Kasumi-1 (cell line): Measurements from ENCODE around the gene BICD2.

Source experiments
- DNase-seq, 2 experiments: peaks; one replicate each; lab custom pipeline; 2025; lab: John Stamatoyannopoulos, UW

Gene BICD2

DNA sequence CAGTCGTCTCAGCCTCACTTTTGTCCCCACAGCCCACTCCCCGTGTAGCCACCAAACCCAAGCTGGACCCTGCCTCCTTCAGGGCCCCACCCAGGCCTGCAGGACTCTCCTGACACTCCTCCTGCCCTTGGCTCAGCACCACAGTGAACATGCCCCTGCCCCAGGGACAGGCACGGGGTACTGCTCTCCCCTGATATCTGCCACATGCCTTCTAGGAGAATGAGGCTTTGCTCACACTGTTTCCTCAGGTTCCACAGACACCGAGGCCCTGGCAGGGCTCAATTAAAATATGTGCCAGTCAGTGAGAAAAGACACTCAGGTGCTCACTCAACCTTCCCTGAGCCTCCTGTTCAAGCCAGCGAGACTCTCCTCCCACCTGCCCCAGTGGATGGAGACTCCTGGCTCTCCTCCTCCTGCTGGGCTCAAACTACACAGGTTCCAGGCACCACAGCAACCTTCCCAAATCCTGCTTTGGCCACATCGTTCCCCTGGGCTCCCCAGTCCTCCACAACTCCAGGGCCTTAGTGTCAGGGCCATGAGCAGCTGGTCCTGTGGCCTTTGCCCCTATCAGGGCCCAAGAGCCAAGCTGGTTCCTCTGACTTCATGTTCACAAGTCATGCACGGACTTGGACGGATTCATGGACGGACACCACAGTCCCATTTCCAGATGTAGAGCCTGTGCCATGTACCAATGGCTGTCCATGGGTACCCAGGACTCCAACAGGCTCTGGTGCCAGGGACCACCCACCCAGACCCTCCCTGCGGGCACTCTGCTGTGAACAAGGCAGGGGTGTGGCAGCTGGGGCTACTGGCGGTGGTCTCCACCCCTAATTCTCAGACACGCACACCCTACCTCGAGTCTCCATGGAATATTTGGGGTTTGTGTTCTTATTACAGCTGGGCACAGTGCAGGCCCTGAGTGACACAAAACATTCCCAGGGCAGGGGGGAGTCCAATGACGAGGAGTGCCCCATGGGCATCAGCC is 36.6 kb downstream of the BICD2 start:
- no peak for DNase-seq

DNA sequence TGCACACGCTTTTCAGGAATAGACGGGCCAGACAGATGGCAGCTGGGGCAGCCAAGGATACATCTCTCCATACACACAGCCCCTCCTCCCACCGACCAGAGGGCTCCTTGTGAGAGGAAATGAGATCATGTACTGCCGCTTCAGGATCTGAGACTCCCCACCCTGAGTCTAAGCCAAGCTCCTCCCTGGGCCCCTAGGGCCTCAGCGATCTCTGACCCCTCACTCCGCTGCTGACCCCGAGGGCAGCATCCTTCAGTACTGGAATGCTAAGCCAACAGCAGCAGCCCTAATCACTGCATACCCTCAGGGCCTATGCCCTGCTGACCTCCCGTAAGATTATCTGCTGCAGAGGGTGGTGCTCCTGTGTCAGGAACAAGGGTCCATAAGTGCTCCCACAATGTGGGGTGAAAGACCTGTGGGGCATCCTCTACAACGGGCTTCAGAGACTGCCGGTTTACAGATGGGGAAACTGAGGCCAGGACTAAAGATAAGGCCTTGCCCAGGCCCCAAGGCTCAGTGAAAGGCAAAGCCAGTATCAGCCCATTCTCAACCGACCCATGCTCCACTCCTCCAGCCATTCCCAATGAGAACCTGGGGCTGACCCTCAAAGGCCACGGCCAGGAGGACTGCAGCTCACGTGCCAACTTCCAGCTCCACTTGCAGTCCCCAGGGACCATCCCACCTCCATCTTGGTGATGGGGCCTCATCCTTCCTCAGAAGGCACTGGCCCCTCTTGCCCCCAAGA is 37.5 kb downstream of the BICD2 start:
- no peak for DNase-seq

DNA sequence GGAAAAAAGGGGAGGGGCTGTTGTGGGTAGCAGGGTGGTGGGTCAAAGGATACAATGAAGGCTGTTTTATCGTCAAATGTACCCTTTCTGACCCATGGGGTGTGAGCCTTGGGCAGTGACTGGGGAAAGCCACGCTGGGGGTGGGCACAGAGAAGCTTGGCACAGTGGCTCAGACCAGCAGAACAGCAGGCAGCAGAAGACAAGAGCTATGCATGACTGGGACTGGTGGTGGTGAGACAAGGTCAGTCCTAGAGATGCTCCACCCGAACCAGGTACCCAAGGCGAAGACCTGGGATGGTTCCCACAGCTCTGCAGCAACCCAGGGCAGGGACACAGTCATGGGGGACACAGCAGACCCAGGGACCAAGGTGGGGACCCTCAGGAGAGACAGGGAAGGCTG is 38.3 kb downstream of the BICD2 start:
- no peak for DNase-seq

DNA sequence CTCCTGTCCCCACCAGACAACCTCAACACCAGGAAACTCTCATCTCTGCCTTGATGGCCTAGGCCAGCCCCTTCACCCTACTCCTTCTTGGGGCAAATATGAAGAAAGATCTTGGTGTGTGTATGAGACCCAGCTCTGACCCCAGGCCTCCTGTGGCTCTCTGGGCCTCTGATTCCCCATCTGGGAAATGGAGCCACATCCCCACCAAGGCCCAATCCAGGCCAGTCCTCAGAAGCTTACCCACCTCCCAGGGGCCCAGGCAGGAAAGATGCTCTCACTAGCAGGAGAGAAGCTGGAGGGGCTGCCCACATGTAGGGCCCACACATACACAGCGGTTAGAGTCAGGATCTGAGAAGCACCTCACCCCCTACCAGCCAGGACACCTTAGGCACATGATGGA is 38.9 kb downstream of the BICD2 start:
- no peak for DNase-seq

DNA sequence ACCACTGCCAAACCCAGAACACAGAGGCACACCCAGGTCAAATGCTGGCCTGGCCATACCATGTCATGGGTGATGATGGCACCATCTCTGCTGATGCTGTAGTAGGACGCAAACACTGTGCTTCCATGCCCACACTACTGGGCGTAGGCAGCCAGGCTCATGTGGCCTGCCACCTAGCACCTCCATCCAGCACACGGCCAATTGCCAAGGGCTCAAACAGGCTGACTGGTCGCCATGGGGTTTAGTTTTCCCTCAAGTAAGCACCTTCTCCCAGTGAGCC is 39.4 kb downstream of the BICD2 start:
- DNase-seq = no peak

DNA sequence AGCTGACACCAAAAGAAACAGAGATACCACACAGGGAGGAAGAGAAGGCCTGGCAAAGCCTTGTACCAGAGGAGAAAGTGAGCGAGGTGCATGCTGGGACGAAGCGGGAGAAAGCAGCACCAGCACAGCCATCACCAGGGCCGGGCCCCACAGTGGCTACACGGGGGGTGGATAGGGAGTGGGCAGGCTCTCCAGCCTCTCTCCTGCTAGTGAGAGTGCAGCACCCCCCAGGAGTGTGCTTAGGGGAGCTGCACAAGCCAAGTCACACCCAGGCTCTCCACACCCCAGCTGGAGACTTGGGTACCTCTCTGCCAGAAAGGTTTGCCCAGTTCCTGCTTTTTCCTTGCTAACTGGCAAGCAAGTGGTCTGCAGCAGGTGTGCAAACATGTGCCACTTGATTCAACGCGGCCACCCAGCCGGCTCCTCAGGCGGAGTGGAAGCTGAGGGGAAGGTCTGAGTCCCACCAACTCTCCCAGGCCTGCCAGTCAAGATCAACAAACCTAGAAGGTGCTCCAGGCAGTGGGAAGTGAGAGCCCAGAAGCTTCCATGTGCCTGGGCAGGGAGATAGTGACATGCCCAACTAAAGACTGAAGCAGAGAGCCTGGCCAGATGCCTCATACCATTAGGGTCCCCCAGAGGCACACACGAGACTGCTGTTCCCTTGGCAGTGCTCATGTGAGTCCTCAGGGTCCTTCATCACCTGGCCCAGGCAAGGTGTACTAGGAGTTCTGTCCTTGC is 39.9 kb downstream of the BICD2 start:
- no peak for DNase-seq

DNA sequence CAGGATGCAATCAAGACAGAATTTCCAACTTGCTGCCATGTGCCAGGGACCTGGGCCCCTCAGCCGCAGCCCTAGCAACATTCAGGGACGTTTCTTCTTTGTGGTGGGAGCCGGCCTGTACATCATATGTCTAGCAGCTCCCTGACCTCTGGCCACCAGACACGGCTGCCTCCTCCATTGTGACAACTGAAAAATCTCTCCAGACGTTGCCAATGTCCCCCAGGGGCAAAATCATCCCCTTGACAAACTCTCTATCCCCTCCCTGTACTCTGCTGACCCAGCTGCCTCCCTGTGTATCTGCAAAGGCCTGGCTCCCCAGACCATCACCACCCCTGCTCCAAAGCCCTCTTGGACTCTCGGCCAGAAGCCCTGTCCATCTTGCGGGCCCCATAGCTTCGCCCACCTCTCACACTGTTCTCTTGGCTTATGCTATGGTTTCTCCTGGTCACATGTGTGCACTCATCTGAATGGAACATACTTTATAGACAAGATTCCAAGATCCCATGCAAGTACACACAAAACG is 40.8 kb downstream of the BICD2 start:
- no peak for DNase-seq

DNA sequence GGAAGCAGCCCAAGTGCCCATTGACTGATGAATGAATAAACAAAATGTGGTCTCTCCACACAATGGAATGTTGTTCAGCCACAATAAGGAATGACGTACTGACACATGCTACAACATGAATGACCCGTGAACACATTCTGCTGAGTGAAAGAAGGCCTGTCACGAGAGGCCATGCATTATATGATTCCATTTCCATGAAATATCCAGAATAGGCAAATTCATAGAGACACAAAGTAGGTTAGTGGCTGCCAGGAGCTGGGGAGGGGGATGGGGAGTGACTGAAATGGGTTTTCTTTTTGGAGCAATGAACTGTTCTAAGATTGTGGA is 41.4 kb downstream of the BICD2 start:
- no peak for DNase-seq

DNA sequence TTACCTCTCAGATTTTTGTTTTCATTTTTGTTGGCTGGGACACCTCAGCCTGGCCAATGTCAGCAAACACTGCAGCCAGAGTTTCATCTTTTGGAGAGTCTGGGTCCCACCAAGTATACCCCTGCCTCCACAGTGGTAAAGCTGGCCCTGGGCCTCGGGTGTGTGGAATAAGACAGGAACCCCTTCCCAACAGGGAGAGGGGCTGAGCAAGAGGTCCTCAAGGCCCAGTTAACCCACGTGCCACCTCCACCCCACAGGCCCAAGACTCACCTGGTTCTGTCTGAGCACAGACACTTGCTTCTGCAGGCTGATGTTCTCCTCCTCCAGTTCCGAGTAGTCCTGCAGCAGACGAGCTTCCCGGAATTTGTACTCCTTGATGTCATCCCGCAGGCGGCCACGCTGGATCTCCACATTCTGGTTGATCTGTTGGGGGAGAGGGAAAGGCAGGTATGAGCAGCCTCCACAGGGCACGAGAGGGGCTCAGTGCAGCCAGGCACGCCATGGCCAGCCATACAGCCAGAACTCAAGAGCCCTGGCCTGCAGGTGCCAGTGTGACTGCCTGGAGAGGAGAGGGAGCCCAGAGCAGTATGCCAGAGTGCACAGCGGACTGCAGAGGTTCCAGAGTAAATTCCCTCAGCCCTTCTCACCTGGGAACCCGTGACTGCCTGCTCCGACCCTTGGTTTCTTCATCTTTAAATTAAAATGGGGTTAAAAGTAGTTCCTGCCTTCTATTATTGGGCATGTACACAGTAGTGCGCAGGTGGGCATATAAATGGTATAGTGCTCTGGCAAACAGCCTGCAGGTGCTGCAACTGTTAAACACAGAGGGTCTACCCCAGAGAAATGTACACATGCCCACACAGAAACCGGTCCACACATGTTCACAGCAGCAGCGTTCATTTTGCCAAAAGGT is 42.0 kb downstream of the BICD2 start:
- DNase-seq = no peak

DNA sequence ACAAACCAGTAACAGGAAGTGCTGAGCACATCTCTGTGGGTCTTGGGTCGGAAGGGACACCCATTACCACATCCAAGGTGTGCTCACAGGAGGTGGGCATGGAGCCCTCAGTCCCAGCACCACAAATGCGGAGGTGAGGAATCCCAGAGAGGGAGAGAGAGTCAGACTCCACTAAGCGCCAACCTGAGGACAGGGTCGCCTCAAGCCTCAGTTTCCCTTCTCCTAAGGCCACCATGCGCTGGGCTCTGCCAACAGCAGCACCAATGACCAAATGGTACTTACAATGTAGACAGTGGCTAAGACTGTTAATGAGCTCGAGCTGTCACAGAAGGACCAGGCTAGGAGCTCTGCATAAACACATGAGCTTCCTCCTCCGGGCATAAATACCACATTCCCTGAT is 43.1 kb downstream of the BICD2 start:
- DNase-seq = no peak

DNA sequence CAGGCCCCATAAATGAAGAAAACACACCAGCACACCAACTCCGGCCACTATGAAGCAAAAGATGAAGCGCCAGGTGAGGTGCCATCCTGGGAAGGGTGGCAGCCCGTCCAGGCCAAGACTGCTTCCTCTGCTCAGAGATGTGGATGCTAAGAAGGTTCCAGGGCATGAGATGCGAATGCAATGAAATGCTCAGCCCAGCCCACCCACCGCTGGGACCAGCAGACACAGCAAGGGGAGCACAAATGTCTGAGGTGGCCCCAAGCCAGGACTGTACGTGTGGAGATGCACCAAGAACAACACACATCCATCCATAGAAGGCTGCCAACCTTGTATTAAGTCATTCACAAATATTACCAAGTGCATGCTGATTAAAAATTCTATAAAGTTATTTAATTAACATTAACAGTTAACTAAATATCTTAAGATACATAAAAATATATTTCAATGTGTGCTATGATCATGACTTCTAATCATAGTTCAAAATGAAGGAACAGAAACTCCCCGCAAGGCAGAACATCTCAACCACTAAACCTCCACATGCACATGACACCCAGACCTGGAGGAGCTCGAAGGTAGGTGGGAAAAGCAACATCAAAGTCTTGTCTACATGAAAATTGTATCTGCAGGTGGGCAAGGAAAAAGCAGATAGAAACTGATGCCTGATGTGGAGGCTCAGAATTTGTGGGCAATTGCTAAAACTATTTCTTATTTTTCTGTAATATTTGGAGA is 43.7 kb downstream of the BICD2 start:
- DNase-seq = no peak

DNA sequence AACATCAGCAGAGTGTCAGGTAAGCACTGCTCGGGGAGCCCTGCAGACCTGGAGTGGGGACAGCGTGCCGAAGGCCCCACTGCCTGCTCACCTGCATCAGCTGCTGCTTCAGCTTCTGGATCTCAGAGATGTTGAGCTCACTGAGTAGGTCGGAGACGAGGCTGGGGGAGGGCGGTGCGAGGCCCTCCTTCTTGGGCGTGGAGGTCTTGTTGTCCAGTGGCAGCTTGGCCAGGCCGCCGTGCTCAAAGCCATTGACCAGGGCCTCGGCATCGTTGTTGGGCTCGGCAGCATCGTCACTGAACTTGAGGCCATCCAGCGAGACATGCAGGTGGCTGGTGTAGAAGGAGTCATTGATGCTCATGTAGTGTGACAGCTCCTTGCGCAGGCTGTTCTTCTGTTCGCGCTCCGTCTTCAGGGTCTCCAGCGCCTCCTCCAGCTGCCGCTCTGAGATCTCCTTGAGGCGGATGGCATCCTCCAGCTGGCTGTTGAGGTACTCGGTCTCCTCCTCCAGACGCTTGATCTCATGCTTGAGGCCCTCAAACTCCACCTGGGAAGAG is 44.3 kb downstream of the BICD2 start:
- DNase-seq = no peak

DNA sequence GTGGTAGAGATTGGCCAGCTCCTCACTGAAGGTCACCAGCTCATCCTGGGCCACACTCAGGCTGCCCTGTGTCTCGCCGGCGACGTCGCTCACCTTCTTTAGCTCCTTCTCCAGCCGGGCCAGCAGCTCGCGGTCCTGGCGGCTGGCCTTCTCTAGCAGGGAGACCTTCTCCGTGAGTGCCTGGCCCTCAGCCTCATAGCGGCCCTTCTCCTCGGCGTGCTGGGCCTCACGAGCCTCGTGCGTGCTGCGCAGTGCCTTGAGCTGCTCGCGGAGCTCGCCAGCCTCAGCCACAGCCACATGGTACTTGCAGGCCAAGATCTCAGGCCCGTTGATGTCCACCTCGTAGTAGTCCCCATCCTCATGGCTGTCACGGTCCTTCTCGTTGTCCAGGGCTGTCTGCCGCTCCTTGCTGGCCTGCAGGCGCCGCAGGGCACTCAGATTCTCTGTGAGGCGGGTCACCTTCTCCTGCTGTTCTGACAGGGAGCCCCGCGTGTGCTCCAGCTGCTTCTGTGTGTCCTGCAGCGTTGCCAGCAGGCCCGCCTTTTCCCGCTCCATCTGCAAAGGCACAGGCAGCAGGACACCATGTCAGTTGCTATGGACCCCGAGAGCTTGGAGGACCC is 45.5 kb downstream of the BICD2 start:
- no peak for DNase-seq

DNA sequence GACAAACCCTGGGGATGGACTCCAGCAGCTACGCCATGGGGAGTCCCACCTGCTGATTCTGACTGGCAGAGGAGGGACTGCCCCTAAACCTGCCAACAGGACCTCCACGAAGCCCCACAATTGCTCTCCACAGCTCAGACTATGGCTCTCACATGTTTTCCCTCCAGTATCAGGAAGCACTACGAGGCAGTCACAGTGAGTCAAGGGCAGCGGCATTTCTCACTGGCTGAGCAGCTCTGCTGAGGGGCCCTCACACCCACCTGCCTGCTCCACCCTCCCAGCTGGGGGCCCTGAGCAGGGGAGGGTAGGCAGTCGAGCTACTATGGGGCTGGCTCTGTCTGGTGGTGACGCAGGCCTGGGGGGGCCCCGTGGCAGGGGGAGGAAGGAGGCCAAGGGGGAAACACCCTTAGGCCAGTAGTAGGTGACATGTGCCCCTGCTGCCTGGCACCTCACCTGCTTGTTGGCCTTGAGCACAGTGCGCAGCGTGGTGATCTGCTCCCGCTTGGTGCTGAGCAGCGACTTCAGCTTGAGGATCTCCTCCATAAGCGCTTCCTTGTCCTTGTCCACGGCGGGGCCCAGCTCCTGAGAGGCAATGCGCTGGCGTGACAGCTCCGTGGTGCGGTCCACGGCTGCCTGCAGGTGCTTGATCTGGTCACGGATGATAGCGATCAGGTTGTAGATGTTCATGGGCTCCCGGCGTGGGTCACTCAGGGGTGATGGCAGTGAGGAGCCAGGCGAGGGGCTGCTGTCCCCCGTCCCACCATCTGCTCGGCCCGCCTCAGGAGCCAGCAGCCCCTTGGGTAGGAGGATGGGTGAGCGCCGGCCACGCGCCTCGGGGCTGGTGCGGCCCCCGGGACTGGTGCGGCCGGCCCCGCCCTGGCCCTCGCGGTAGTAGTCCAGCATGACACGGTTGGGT is 46.3 kb downstream of the BICD2 start:
- no peak for DNase-seq

DNA sequence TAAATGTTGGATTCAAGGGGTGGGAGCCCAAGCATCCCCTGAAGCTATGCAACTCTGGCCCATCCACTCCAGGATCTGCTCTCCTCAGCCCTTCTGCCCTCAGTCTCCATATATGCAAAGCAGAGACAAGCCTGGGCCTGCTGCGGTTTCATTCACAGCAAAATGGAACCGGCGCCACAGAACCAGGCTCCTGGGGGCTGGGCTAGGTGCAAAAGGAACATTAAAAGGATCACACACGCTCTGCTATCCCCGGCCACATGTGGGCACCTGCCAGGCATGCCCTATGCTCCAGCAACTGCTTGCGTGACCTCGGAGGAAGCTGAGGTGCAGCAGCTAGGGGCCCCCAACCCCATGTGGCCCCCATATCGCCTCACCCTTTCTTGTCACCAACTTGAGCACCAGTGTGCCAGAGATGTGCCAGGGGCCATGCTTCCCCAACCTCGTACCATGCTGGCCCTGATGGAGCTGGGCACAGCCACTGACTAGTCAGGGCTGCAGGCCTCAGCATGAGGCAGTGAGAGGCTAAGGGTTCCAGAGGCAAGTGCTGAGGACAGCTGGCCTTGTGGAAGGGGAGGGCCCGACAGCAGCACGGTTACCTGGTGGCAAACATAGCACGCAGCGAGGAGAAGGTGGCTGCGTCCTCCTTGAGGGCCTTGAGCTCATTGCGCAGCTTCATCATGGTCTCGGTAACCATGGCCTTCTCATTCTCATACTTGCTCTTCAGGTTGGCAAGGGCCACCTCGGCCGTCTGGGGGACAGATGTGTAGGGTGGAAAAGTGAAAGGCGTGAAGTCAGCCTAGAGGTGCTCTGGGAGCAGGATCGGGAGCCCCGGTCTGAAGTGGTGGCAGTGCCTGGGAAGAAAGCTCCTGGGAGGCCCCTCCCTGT is 47.2 kb downstream of the BICD2 start:
- no peak for DNase-seq

DNA sequence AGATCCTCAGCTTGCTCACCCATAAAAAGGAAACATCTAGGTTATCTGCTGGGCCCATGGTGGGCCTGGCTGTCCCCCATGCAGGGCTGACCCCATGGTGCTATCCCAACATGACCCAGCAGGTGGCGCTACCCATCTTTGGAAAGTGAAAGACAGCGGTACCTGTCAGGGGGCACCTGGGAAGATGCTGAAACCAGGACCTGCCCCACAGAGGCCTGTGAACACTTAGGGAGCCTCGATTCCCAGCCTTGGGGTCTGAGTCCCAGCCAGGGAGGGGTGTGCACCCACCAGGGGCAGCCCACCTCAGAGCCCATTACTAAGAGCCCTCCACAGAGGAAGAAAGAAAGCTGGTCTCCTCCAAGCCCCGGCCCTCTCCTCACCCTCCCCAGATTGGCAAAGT is 48.1 kb downstream of the BICD2 start:
- peak; percentile 10 to 22 for DNase-seq

DNA sequence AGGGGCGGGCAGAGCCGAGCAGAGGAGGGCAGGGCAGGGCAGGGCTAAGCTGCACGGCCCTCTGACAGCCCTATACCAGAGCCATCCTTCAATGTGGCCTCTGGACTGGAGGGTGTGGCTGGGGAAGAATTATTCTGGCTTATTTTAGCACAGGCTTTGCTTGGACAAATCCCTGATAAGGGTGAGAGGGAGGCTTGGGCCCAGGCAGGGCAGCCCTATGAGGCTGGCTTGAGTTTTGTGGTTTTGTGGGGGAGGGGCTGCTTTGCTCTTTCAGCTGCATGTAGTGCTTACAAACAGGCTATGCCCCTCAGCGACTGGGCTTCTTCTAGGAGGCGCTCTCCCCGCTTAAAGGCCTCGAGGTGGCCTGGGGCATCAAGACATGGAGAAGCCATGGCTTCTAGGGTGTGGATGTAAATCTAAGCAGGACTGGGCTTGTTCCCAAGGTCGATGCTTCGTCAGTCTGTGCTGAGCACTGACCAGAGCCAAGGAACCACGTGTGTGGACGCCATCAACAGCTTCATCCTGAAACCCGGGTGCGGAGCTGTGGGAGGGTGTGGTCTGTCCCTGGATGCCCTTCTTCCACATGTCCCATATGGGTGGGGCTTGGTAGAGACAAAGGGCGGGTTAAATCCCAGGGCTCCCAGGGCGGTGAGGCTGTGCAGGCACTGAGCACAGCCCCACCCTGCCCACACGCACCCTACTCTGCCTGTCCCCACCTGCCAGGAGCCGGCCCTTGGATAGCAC is 49.0 kb downstream of the BICD2 start:
- DNase-seq = no peak
